ENCODE data around the gene PLCXD3.

DNA sequence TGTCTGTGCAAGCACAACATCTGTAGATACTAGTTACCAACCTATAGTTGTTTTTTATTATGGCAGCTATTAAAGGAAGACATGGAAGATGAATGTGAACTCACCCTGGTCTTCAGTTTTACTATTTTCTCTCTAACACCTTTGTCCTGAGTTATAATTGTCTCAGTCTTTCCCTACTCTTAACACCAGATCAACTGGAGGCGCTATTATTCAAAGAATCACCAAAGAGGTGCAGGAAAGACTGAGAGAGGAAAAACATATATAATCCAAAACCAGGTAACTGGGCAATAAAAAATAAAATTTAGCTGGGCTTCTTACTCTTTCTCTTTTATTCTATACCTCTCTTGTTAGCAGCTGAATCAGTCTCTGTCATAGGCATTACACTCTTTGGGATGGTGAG, 162.8 kb downstream of the PLCXD3 start:
- TF ChIP-seq EZH2 (IDR thresholded peaks at IDR 0.05) (no peak), POLR2AphosphoS5 (IDR thresholded peaks at IDR 0.05; ENCODE audit: borderline replicate concordance, low read depth, low read length) (no peak)

All from SK-N-MC (cell line).